NCI-H146 (cell line): ENCODE data around the gene AJUBA.

Source experiments
- DNase-seq: peaks from one replicate; lab custom pipeline; 2025; lab: John Stamatoyannopoulos, UW

Gene AJUBA

DNA sequence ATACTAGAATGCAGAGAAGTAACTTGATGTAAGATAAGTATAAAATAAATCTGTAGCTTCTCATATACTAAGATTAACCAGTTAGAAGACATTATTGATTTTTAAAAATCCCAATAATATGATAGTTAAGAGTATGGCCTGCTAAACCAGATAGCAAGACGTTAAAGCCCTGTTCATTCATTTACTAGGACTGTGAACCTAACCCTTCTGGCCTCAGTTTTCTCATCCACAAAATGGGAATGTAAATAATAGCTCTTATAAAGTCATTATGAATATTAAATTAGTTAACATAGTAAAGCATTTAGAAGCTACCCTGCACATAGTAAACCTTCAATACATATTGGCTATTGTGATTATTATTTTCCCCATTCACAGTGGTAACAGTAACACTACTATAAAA is 47.2 kb downstream of the AJUBA start:
- DNase-seq, result no peak

DNA sequence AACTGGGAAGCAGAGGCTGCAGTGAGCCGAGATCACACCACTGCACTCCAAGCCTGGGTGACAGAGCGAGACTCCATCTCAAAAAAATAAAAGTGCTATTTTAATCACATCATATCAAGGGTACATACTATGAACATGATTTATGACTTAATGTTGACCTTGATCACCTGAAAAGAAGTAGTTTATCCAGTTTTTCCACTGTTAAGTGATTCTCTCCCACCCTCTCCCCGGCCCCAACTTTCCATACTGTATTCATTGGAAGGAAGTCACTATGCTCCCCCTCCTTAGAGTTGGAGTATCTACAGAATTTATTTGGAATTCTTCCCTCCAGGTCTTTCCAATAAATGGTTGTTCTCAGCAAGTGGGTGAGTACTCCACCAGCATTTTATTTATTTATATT is 50.2 kb downstream of the AJUBA start:
- DNase-seq, result no peak

DNA sequence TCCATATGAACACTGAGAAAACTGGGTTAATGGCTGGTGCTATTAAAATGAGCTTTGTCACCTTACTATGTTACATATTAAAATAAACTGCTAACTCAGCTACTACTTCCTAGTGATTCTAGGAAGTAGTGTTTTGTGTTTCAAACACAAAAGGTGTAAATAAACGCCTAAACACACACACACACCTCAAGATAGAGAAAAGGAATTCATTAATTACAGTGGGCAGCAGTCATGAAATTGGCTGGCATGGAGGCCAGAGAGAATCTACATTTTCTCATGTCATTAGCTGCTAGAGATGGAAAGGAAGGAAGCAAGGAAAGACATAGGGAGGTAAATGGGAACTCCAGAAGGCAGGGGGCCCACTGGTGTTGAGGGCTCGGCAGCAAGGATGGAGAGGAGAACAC is 52.4 kb downstream of the AJUBA start:
- no peak for DNase-seq

DNA sequence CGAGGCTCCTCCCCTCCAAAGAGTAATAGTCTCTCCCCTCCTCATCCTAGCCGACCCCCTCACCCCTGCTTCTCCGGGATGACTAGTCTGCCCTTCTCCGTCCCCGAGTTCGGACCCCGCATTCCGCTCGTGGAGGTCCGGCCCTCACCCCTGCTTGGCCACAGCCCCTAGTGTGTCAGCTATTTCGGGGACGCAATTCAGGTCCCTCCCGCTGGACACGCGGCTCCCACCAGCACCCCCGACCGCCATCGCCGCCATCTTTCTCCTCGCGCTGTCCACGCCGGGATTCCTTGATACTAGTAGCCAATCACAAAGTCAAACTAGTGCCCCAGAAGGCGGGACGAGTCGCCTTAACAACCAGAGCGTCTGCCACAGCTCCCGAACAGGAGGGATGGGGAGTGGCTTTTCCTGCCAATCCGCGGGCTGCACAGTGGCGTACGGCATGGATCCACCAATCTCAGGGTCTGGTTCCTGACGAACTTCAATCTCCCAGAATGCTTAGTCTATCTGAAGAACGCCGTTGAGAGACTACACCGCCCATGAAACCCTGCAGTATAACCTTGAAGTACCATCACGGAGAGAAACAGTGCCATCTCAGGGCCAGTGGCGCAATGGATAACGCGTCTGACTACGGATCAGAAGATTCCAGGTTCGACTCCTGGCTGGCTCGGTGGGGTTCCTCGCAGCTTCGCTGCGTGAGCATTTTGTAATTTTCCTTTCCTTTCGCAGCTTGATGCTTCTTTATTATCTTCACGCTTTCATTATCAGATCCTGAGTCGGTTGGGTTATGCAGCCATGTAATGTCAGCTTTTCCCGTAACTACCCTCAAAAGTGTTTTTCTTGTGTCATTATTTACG is 53.0 kb downstream of the AJUBA start, which contains the start of gene PRMT5:
Gene PRMT5 (minus strand): TSS at position 273 of the 857 bp plus-strand sequence. CDS start 15 bp downstream, at position 258.
- peak; percentile 99 for DNase-seq

DNA sequence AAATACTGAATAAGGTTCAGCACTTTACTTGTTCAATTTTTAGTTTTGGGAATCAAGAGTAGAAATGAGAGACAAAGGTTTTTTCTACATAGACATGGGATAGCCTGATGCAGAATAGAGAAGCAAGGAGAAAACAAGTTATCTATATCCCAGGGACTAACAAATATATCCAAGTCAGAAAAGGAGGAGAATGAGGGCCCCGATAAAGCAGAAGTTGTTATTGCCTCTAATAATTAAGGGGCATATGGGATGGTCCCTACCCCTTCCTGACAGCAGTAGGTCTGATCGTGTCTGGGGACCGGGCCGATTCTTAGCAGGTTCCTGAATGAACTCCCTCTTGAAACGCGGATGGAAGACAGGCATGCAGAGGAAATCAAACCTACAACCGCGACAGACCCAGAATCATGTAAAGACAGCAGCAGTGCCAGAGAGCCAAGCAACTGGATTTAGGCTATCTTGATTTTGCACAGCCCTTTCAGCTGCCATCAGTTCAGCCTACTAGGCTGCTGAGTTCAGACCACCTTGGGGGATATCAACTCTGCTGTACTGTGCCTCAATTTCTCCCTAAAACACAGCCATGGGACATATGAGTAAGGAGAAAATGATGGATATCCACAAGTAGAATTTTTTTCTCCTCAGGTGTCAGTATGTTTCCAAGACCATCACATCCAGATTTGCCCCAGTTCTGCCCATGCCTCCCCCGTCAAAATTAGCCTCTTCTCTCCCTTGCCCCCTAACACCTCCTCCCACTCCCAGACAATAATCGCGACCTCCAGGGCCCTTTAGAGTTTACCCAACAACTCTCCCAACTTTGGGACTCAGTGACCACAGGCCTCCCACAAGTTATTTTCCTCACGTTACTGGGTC is 53.9 kb downstream of the AJUBA start:
- DNase-seq, result no peak

DNA sequence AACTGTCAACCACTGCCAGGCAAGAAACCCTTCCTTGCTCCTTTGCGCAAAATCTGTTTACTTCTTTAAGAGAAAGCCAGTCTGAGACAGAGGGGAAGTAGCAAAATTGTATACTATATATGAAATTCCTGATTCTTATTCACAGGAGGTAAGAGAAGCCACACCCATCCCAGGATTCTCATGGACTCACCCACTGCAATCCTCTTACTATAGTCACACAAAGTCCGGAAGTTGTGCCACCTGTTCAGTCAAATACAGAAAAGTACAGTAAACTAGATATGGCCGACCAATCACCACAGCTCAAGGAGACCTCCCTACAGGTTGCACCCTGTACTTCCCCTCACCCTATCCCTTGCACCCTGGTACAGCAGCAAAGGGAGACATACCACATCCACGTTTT is 56.0 kb downstream of the AJUBA start:
- DNase-seq, result no peak

DNA sequence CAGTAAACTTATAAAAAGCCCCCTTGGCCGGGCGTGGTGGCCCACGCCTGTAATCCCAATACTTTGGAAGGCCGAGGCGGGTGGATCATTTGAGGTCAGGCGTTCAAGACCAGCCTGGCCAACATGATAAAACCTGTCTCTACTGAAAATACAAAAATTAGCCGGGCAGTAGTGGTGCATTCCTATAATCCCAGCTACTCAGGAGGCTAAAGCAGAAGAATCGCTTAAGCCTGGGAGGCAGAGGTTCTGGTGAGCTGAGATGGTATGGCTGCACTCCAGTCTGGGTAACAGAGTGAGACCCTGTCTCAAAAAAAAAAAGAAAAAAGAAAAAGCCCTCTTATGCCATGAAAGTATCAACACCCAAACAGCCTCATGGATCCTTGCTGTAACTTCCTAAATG is 56.8 kb downstream of the AJUBA start:
- no peak for DNase-seq

DNA sequence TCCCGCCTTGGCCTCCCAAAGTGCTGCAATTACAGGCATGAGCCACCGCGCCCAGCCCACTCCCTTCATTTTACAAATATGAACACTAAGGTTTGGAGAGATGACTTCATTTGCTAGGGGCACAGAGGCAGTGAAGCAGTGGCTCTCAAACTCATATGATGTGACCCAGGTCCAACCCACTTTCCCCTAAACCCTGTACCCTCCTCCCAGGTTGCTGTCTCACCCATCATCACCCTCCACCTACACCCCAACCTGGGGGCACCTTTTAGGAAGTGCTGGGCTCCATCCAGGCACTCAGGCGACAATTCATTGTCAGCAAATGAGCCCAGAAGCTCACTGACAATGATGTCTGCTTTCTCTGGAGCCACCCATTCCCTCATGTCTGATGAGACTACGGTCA is 58.6 kb downstream of the AJUBA start:
- DNase-seq, result no peak

DNA sequence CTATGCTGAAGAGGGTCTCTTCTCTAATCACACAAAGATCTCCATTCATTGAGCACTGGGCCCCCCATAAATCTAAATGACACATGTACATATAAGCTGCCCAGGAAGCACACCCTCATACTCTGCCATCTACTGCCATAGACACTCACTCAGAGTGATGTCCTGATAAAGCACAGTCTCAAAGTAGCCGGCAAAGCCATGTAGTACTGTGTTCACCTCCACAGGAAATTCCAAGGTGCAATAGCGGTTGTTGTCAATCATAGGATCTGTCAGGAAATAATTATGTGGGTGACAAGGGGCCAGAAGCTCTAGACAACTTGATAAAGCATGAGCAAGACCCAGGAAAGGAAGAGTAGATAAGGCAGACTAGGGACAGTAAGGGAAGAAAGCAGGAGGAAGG is 60.1 kb downstream of the AJUBA start:
- no peak for DNase-seq
